ENCODE results near the gene ERGIC3. TPM values are rescaled to one million over a fixed set of nuclear protein-coding genes. Genes with fewer than 3 reads are reported as not detected.

ERGIC3 gene
- total and polyA plus RNA-seq, 2 donors (not counting 1 experiment from before 2014, with no cell fraction given) = 191 to 254 TPM

DNA sequence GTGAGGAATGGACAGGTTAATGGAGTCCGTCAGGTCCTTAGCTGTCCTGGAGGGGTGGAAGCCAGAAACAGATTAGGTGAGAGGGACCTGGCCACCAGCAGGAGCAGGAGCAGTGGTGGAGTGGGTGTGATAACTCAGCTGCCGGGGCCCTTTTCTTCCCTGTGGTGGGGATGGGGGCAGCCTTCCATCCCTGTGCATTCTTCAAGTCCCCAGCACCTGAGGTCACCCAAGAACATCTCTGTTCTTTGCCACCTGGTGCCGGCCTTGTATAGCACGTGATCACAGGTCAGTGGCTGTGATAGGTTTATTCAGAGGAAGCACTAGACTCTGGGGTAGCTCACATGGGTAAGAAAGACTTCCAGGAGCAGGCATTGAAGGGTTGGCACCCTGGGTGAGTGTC, 16.6 kb downstream of the ERGIC3 start:
- H3K4me2 ChIP-seq (replicated peaks; ENCODE audit: low read depth, low read length, poor library complexity, severe bottlenecking) = no peak overlapping the region
- H3K27me3 ChIP-seq (replicated peaks in 1 of 4; ENCODE audit: control extremely low read depth in 1 of 4, control insufficient read depth in 3 of 4, insufficient read depth in 4 of 4, low read length in 3 of 4) = no peaks in the 10 kb centered on the region
- ChIA-PET POLR2A (interaction anchor here (0.5 kb wide), 1 partner anchor 41 kb away, joined by 4 read pairs; no protein-coding TSS in a partner anchor), CTCF (no interaction called here)
- no peak for DNase-seq
- H3K4me1 ChIP-seq (ENCODE audit: control insufficient read depth in 2 of 2, insufficient read depth in 2 of 2, low read length in 2 of 2) = no peaks in the 10 kb centered on the region
- no peaks in the 10 kb centered on the region for H3K79me2 ChIP-seq (ENCODE audit: control insufficient read depth, insufficient read depth, low read length)
- no peak overlapping the region for H3K27ac Mint-ChIP-seq
- H3K9me3 ChIP-seq (ENCODE audit: control extremely low read depth in 1 of 3, control insufficient read depth in 2 of 3, insufficient read depth in 1 of 3, low read length in 2 of 3) = no peaks in the 10 kb centered on the region
- no peak overlapping the region for H3K4me3 ChIP-seq (ENCODE audit: control extremely low read depth in 1 of 5, extremely low read depth in 1 of 5, insufficient read depth in 1 of 5, low read depth in 2 of 5, low read length in 4 of 5)
- no peak for ATAC-seq (ENCODE audit: low read depth)
- no peak overlapping the region for H2AFZ ChIP-seq (ENCODE audit: insufficient read depth, low read depth, low read length, poor library complexity, severe bottlenecking)
- no peak overlapping the region for H3K27ac ChIP-seq (ENCODE audit: low read length in 2 of 2)
- H4K20me1 ChIP-seq (ENCODE audit: control insufficient read depth, insufficient read depth, low read length, poor library complexity, severe bottlenecking) = no peaks in the 10 kb centered on the region
- no peak for TF ChIP-seq EZH2 (IDR thresholded peaks at IDR 0.05; ENCODE audit: borderline replicate concordance, insufficient read depth, low read depth, low read length, poor library complexity, severe bottlenecking)
- TF ChIP-seq, protein P1, sequence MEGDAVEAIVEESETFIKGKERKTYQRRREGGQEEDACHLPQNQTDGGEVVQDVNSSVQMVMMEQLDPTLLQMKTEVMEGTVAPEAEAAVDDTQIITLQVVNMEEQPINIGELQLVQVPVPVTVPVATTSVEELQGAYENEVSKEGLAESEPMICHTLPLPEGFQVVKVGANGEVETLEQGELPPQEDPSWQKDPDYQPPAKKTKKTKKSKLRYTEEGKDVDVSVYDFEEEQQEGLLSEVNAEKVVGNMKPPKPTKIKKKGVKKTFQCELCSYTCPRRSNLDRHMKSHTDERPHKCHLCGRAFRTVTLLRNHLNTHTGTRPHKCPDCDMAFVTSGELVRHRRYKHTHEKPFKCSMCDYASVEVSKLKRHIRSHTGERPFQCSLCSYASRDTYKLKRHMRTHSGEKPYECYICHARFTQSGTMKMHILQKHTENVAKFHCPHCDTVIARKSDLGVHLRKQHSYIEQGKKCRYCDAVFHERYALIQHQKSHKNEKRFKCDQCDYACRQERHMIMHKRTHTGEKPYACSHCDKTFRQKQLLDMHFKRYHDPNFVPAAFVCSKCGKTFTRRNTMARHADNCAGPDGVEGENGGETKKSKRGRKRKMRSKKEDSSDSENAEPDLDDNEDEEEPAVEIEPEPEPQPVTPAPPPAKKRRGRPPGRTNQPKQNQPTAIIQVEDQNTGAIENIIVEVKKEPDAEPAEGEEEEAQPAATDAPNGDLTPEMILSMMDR (IDR thresholded peaks at IDR 0.05) = no peak
- H3K9ac ChIP-seq (ENCODE audit: low read length) = no peak overlapping the region
- WGBS (ENCODE audit: insufficient coverage) = 96% methylated on average over 3 of the region's 4 CpGs
- no peaks in the 10 kb centered on the region for H3K9me3 Mint-ChIP-seq (ENCODE audit: insufficient read depth)
- intact Hi-C loops (cut with micrococcal nuclease) = no loop called here
- peaks cover 0 to 20% of the 10 kb centered on the region in 2 experiments for H3K36me3 ChIP-seq (replicated peaks in 1 of 2; ENCODE audit: control extremely low read depth in 1 of 2, control insufficient read depth in 1 of 2, extremely low read depth in 1 of 2, insufficient read depth in 2 of 2, low read length in 1 of 2)
- H3K27me3 Mint-ChIP-seq = no peaks in the 10 kb centered on the region
- no peak overlapping the region for H3K4me3 Mint-ChIP-seq
- H3K4me1 Mint-ChIP-seq = no peaks in the 10 kb centered on the region

DNA sequence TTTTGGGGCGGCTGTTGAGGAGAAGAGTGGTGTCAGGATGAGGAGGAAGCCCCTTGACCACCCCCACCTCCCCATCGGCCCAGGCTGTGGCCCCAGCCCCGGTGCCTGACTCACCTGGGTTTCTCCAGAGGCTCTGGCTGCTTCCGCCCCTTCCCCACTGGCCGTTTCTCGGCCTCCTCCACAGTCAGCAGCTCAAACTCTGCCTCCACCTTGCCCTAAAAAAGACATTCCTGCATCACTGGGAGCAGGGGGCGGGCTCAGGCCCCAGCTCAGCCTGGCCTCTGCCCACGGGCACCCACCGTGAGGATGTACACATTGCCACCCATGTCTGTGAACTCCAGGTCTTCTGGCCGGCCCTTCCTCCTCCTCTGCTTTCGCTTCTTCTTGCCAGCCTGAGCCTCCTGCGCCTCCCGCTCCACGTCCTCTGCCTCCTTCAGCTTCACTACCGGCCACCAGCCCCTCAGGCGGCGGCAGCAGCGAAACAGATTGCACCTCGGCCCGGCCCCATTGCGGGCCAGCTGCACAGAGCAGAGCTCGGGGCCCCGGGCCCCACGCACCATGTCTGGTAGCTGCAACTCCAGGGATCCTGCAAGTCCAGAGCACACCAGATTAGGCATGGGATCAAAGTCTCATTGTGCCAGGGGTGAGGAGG, 17.3 kb downstream of the ERGIC3 start:
- ChIA-PET CTCF (no interaction called here), POLR2A (interaction anchor here (0.5 kb wide), 1 partner anchor 40 kb away, joined by 4 read pairs; no protein-coding TSS in a partner anchor)
- DNase-seq = no peak
- Histone ChIP-seq H3K36me3 (replicated peaks in 1 of 2; ENCODE audit: control extremely low read depth in 1 of 2, control insufficient read depth in 1 of 2, extremely low read depth in 1 of 2, insufficient read depth in 2 of 2, low read length in 1 of 2) (peaks cover 0 to 20% of the 10 kb centered on the region in 2 experiments), H4K20me1 (ENCODE audit: control insufficient read depth, insufficient read depth, low read length, poor library complexity, severe bottlenecking) (no peaks in the 10 kb centered on the region), H3K9ac (ENCODE audit: low read length) (no peak overlapping the region), H3K9me3 (ENCODE audit: control extremely low read depth in 1 of 3, control insufficient read depth in 2 of 3, insufficient read depth in 1 of 3, low read length in 2 of 3) (no peaks in the 10 kb centered on the region), H3K27me3 (replicated peaks in 1 of 4; ENCODE audit: control extremely low read depth in 1 of 4, control insufficient read depth in 3 of 4, insufficient read depth in 4 of 4, low read length in 3 of 4) (no peaks in the 10 kb centered on the region), H3K4me3 (ENCODE audit: control extremely low read depth in 1 of 5, extremely low read depth in 1 of 5, insufficient read depth in 1 of 5, low read depth in 2 of 5, low read length in 4 of 5) (no peak overlapping the region), H2AFZ (ENCODE audit: insufficient read depth, low read depth, low read length, poor library complexity, severe bottlenecking) (no peak overlapping the region), H3K79me2 (ENCODE audit: control insufficient read depth, insufficient read depth, low read length) (no peaks in the 10 kb centered on the region), H3K27ac (ENCODE audit: low read length in 2 of 2) (no peak overlapping the region), H3K4me1 (ENCODE audit: control insufficient read depth in 2 of 2, insufficient read depth in 2 of 2, low read length in 2 of 2) (no peaks in the 10 kb centered on the region), H3K4me2 (replicated peaks; ENCODE audit: low read depth, low read length, poor library complexity, severe bottlenecking) (no peak overlapping the region)
- H3K9me3 Mint-ChIP-seq (ENCODE audit: insufficient read depth) = no peaks in the 10 kb centered on the region
- no peaks in the 10 kb centered on the region for H3K4me1 Mint-ChIP-seq
- no peak for ATAC-seq (ENCODE audit: low read depth)
- H3K4me3 Mint-ChIP-seq = no peak overlapping the region
- no peak for TF ChIP-seq EZH2 (IDR thresholded peaks at IDR 0.05; ENCODE audit: borderline replicate concordance, insufficient read depth, low read depth, low read length, poor library complexity, severe bottlenecking)
- TF ChIP-seq, protein P1 (IDR thresholded peaks at IDR 0.05) = no peak
- H3K27me3 Mint-ChIP-seq = no peaks in the 10 kb centered on the region
- no peak overlapping the region for H3K27ac Mint-ChIP-seq
- intact Hi-C loops (cut with micrococcal nuclease) = no loop called here
- WGBS (ENCODE audit: insufficient coverage) = 94% methylated on average over 23 of the region's 24 CpGs
